Liver (tissue), 9 donors: ENCODE measurements around the gene TMEM86A. TPM values are rescaled to one million over a fixed set of nuclear protein-coding genes. Genes with fewer than 3 reads are reported as not detected.

Experiments
- DNase-seq: peaks from one replicate; pipeline ENCODE4 v3.0.0-alpha.2; 2017; ENCODE audit warnings: low spot score
- H3K27ac ChIP-seq, 2 donors: one replicate each; pipeline ENCODE4 v1.7.0; 2013; ENCODE audit warnings: inconsistent platforms in 2 of 2, low read length in 2 of 2, control low read depth in 1 of 2, low read depth in 1 of 2, mild to moderate bottlenecking in 1 of 2
- H3K27me3 ChIP-seq, 4 donors: one replicate each; pipeline versions ENCODE4 v1.6.1 to v1.7.0; 2013; ENCODE audit warnings: low read length in 3 of 4, inconsistent platforms in 1 of 4, mild to moderate bottlenecking in 1 of 4, moderate library complexity in 1 of 4; ENCODE audit not compliant: control insufficient read depth in 4 of 4, insufficient read depth in 4 of 4
- H3K36me3 ChIP-seq, 4 donors: one replicate each; pipeline versions ENCODE4 v1.6.1 to v1.7.0; 2013; ENCODE audit warnings: low read length in 3 of 4, mild to moderate bottlenecking in 3 of 4, low read depth in 1 of 4, moderate library complexity in 1 of 4; ENCODE audit not compliant: control insufficient read depth in 4 of 4, insufficient read depth in 3 of 4
- H3K4me1 ChIP-seq, 4 donors: one replicate each; pipeline versions ENCODE4 v1.6.1 to v1.7.0; 2013; ENCODE audit warnings: low read length in 3 of 4, mild to moderate bottlenecking in 3 of 4, moderate library complexity in 1 of 4; ENCODE audit not compliant: control insufficient read depth in 4 of 4, insufficient read depth in 4 of 4
- H3K4me3 ChIP-seq, 3 donors: one replicate each; pipeline versions ENCODE4 v1.6.1 to v1.7.0; 2013; ENCODE audit warnings: low read length in 3 of 3, control low read depth in 1 of 3, low read depth in 1 of 3, mild to moderate bottlenecking in 1 of 3
- H3K9ac ChIP-seq, 2 donors: one replicate each; pipeline ENCODE4 v1.7.0; 2013; ENCODE audit warnings: low read length in 2 of 2, mild to moderate bottlenecking in 2 of 2, moderate library complexity in 2 of 2, control low read depth in 1 of 2, low read depth in 1 of 2
- H3K9me3 ChIP-seq, 4 donors: one replicate each; pipeline versions ENCODE4 v1.6.1 to v1.7.0; 2013; ENCODE audit warnings: low read length in 3 of 4; ENCODE audit not compliant: control insufficient read depth in 4 of 4
- EGR1 ChIP-seq, 2 donors: IDR thresholded peaks; 2 replicates each; pipeline ENCODE4 v1.6.1; 2016 to 2018; ENCODE audit warnings: antibody characterized with exemption in 2 of 2, low read depth in 2 of 2
- FOXA1 ChIP-seq: IDR thresholded peaks from 2 replicates; pipeline ENCODE4 v1.6.1; 2016; ENCODE audit warnings: antibody characterized with exemption
- FOXA2 ChIP-seq: IDR thresholded peaks from 2 replicates; pipeline ENCODE4 v1.6.1; 2016; ENCODE audit warnings: antibody characterized with exemption
- GABPA ChIP-seq, 2 donors: IDR thresholded peaks in 1 of 2; conservative IDR thresholded peaks in 1 of 2; 2 replicates each; pipeline ENCODE4 v1.6.1; 2016; ENCODE audit warnings: antibody characterized with exemption in 2 of 2, mild to moderate bottlenecking in 1 of 2, moderate library complexity in 1 of 2
- HNF4A ChIP-seq, 2 donors: conservative IDR thresholded peaks; 2 replicates each; pipeline ENCODE4 v1.6.1; 2016; ENCODE audit warnings: antibody characterized with exemption in 2 of 2, mild to moderate bottlenecking in 2 of 2
- JUND ChIP-seq, 2 donors: IDR thresholded peaks; 2 replicates each; pipeline ENCODE4 v1.6.1; 2016; ENCODE audit warnings: antibody characterized with exemption in 2 of 2
- NR2F2 ChIP-seq: IDR thresholded peaks from 2 replicates; pipeline ENCODE4 v1.6.1; 2016; ENCODE audit warnings: antibody characterized with exemption
- RAD21 ChIP-seq, 2 donors: IDR thresholded peaks; 2 replicates each; pipeline ENCODE4 v1.6.1; 2016; ENCODE audit warnings: antibody characterized with exemption in 2 of 2, mild to moderate bottlenecking in 2 of 2
- RXRA ChIP-seq, 2 donors: IDR thresholded peaks; 2 replicates each; pipeline ENCODE4 v1.6.1; 2017 to 2018; ENCODE audit warnings: antibody characterized with exemption in 2 of 2, mild to moderate bottlenecking in 1 of 2
- SP1 ChIP-seq: IDR thresholded peaks from 2 replicates; pipeline ENCODE4 v1.6.1; 2018; ENCODE audit warnings: antibody characterized with exemption, mild to moderate bottlenecking
- TAF1 ChIP-seq: conservative IDR thresholded peaks from 2 replicates; pipeline ENCODE4 v1.6.1; 2016; ENCODE audit warnings: antibody characterized with exemption, mild to moderate bottlenecking
- YY1 ChIP-seq: IDR thresholded peaks from 2 replicates; pipeline ENCODE4 v1.6.1; 2016; ENCODE audit warnings: antibody characterized with exemption, mild to moderate bottlenecking
- WGBS: extraction: QIAGEN DNeasy Blood & Tissue Kit; methylation state at CpG from one replicate; pipeline ENCODE4 v1.1.7; 2013; 5-methylcytosine and 5-hydroxymethylcytosine counted together
- polyA plus RNA-seq, 2 donors: library from polyadenylated mRNA; stranded (reverse) in 1 of 2; unstranded in 1 of 2; fragments of 200-250 nt in 1 of 2; fragments of >200 nt in 1 of 2; fragmentation: Nextera tagmentation in 1 of 2; extraction: Ambion mirVana in 1 of 2; gene quantifications; one replicate each; pipeline versions ENCODE4 v1.2.1 to v1.2.3, GENCODE V29; 2013 to 2015
- total RNA-seq, 2 donors: library from RNA; depleted of rRNA; stranded (reverse); fragments of >200 nt; gene quantifications; one replicate each; pipeline ENCODE4 v1.2.3, GENCODE V29; 2014
- TF ChIP-seq, protein P1 (sequence below): fragments of 150-350 bp; IDR thresholded peaks from 2 replicates; pipeline ENCODE4 v1.5.1; 2017; ENCODE audit warnings: improper control_type of control experiment, low read depth, low read length; ENCODE audit not compliant: missing input control
- TF ChIP-seq, protein P2 (sequence below): IDR thresholded peaks from 2 replicates; pipeline ENCODE4 v1.6.1; 2016; ENCODE audit warnings: antibody characterized with exemption, mild to moderate bottlenecking
- TF ChIP-seq, protein P3 (sequence below): IDR thresholded peaks from 2 replicates; pipeline ENCODE4 v1.6.1; 2016; ENCODE audit warnings: antibody characterized with exemption
- TF ChIP-seq, protein P4 (sequence below): IDR thresholded peaks from 2 replicates; pipeline ENCODE4 v1.6.1; 2016; ENCODE audit warnings: antibody characterized with exemption
- TF ChIP-seq, protein P5 (sequence below): IDR thresholded peaks from 2 replicates; pipeline ENCODE4 v1.6.1; 2016; ENCODE audit warnings: antibody characterized with exemption
- donor health status: healthy.
- donor health status: healthy.
- donor health status: healthy.
- donor health status: healthy.
- donor health status: healthy.

Gene TMEM86A
- total and polyA plus RNA-seq, 4 donors = 1.8 to 2.7 (median 2.0) TPM

DNA sequence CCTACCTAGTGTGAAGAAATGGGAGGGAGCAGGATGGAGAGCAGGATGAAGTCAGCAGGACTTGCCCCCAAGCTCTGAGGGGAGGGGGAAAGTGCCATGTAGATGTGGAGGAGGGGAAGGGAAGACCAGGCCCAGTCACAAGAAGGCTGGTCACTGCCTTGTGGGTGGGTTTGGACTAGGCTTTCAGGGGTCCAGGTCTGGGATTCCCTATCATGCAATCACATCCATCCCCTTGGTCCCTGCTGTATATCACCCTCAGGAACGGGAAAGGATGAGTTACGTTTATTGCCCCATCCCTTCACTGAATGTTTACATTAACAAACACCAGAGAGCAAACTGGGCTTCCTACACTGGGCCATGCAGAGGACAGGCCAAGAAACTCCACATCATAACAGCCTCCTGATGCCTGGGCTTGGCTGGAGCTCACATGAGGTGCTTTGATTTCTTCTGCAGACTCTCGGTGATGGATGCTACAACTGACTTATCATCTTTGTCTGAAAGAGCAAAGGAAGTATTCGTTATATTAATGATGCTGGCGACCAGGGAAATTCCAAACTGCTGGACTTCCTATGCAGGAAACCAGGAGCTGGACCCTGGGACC is 5.6 kb downstream of the TMEM86A start:
- WGBS = 87% methylated on average over 5 of the region's 5 CpGs
- Histone ChIP-seq H3K4me3 (no peak overlapping the region), H3K27ac (no peak overlapping the region), H3K9ac (no peak overlapping the region), H3K36me3 (peaks cover 0 to 4% (median 0%) of the 10 kb centered on the region in 4 donors), H3K9me3 (no peaks in the 10 kb centered on the region), H3K4me1 (peaks cover 6 to 23% (median 13%) of the 10 kb centered on the region in 4 donors), H3K27me3 (no peaks in the 10 kb centered on the region)
- no peak for DNase-seq
- TF ChIP-seq, protein P1, sequence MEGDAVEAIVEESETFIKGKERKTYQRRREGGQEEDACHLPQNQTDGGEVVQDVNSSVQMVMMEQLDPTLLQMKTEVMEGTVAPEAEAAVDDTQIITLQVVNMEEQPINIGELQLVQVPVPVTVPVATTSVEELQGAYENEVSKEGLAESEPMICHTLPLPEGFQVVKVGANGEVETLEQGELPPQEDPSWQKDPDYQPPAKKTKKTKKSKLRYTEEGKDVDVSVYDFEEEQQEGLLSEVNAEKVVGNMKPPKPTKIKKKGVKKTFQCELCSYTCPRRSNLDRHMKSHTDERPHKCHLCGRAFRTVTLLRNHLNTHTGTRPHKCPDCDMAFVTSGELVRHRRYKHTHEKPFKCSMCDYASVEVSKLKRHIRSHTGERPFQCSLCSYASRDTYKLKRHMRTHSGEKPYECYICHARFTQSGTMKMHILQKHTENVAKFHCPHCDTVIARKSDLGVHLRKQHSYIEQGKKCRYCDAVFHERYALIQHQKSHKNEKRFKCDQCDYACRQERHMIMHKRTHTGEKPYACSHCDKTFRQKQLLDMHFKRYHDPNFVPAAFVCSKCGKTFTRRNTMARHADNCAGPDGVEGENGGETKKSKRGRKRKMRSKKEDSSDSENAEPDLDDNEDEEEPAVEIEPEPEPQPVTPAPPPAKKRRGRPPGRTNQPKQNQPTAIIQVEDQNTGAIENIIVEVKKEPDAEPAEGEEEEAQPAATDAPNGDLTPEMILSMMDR = no peak
- TF ChIP-seq FOXA2 (no peak), RXRA (IDR thresholded peaks at IDR 0.05) (no peak), JUND (IDR thresholded peaks at IDR 0.05) (no peak), TAF1 (no peak), RAD21 (IDR thresholded peaks at IDR 0.05) (no peak), HNF4A (conservative IDR thresholded peaks at IDR 0.05) (no peak), SP1 (no peak)
- TF ChIP-seq, protein P2, sequence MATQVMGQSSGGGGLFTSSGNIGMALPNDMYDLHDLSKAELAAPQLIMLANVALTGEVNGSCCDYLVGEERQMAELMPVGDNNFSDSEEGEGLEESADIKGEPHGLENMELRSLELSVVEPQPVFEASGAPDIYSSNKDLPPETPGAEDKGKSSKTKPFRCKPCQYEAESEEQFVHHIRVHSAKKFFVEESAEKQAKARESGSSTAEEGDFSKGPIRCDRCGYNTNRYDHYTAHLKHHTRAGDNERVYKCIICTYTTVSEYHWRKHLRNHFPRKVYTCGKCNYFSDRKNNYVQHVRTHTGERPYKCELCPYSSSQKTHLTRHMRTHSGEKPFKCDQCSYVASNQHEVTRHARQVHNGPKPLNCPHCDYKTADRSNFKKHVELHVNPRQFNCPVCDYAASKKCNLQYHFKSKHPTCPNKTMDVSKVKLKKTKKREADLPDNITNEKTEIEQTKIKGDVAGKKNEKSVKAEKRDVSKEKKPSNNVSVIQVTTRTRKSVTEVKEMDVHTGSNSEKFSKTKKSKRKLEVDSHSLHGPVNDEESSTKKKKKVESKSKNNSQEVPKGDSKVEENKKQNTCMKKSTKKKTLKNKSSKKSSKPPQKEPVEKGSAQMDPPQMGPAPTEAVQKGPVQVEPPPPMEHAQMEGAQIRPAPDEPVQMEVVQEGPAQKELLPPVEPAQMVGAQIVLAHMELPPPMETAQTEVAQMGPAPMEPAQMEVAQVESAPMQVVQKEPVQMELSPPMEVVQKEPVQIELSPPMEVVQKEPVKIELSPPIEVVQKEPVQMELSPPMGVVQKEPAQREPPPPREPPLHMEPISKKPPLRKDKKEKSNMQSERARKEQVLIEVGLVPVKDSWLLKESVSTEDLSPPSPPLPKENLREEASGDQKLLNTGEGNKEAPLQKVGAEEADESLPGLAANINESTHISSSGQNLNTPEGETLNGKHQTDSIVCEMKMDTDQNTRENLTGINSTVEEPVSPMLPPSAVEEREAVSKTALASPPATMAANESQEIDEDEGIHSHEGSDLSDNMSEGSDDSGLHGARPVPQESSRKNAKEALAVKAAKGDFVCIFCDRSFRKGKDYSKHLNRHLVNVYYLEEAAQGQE = no peak
- TF ChIP-seq, protein P3, sequence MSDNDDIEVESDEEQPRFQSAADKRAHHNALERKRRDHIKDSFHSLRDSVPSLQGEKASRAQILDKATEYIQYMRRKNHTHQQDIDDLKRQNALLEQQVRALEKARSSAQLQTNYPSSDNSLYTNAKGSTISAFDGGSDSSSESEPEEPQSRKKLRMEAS = no peak
- TF ChIP-seq, protein P4, sequence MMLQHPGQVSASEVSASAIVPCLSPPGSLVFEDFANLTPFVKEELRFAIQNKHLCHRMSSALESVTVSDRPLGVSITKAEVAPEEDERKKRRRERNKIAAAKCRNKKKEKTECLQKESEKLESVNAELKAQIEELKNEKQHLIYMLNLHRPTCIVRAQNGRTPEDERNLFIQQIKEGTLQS = no peak

DNA sequence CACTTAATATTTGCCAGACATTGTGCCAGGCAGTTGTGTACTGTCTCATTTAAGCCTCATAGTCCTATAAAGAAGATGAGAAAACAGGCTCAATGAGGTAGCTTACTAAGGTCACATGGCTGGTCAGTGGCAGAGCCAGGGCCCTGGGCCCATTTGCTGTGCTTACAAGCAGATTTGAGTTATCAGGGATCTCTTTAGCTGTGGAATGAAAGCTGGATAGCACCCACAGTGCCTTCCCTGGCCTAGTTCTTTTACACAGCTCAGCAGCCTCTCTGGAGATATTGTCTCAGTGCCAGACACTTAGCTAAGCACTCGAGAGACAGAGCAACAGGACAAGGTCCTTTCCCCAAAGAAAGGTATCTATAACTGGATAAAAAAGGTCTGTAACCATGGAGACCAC is 6.1 kb downstream of the TMEM86A start:
- no peak overlapping the region for H3K9ac ChIP-seq
- 44% methylated on average over 1 of the region's 1 CpG for WGBS
- H3K36me3 ChIP-seq = peaks cover 0 to 4% (median 0%) of the 10 kb centered on the region in 4 donors
- H3K27ac ChIP-seq = no peak overlapping the region
- TF ChIP-seq EGR1 (IDR thresholded peaks at IDR 0.05; ENCODE audit: low read depth in 2 of 2) = no peak
- TF ChIP-seq NR2F2 = no peak
- no peak for TF ChIP-seq FOXA1
- TF ChIP-seq YY1 = no peak
- TF ChIP-seq, protein P4 = no peak
- no peak for TF ChIP-seq SP1
- no peak for TF ChIP-seq FOXA2
- TF ChIP-seq, protein P3 = no peak
- TF ChIP-seq TAF1 = no peak
- no peak for TF ChIP-seq HNF4A (conservative IDR thresholded peaks at IDR 0.05)
- TF ChIP-seq RAD21 (IDR thresholded peaks at IDR 0.05) = no peak
- TF ChIP-seq, protein P5, sequence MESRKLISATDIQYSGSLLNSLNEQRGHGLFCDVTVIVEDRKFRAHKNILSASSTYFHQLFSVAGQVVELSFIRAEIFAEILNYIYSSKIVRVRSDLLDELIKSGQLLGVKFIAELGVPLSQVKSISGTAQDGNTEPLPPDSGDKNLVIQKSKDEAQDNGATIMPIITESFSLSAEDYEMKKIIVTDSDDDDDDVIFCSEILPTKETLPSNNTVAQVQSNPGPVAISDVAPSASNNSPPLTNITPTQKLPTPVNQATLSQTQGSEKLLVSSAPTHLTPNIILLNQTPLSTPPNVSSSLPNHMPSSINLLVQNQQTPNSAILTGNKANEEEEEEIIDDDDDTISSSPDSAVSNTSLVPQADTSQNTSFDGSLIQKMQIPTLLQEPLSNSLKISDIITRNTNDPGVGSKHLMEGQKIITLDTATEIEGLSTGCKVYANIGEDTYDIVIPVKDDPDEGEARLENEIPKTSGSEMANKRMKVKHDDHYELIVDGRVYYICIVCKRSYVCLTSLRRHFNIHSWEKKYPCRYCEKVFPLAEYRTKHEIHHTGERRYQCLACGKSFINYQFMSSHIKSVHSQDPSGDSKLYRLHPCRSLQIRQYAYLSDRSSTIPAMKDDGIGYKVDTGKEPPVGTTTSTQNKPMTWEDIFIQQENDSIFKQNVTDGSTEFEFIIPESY = no peak
- TF ChIP-seq GABPA (IDR thresholded peaks at IDR 0.05 in 1 of 2, conservative IDR thresholded peaks at IDR 0.05 in 1 of 2) = no peak
- H3K4me3 ChIP-seq = no peak overlapping the region
- DNase-seq = no peak
- no peaks in the 10 kb centered on the region for H3K9me3 ChIP-seq
- no peaks in the 10 kb centered on the region for H3K27me3 ChIP-seq
- peaks cover 2 to 17% (median 9%) of the 10 kb centered on the region in 4 donors for H3K4me1 ChIP-seq
